Measurements from ENCODE around the gene FAM117A. TPM values are rescaled to one million over a fixed set of nuclear protein-coding genes. Genes with fewer than 3 reads are reported as not detected.

FAM117A gene
- total and polyA plus RNA-seq, 2 of the 8 experiments (the other 6 are each of a cell fraction or from before 2014, with no cell fraction given), result 28.4 to 45.7 TPM

- TF ChIP-seq ATF2 (IDR thresholded peaks at IDR 0.05; ENCODE audit: low read length) (no peak), CEBPB (IDR thresholded peaks at IDR 0.05; ENCODE audit: low read depth, low read length) (no peak)
Observed at GRCh38 chr17:49763735-49764558, at the start of gene FAM117A (continued).

Measured in H1 (cell line).